B cell (primary cell): ENCODE results near the gene MAP4K5. TPM values are rescaled to one million over a fixed set of nuclear protein-coding genes. Genes with fewer than 3 reads are reported as not detected.
A peak's percentile ranks its signal among the peaks of the same experiment; 100 is the strongest.

Experiments
- ATAC-seq: fragments of 200-7000 bp; cut with Tn5 transposase; one replicate; pipeline ENCODE4 v1.10.0; 2021; ENCODE audit warnings: low read depth, mild to moderate bottlenecking, moderate number of reproducible peaks, moderate library complexity
- CTCF ChIA-PET: fragments of 350-600 bp; sonication (Branson Sonifier 250); formaldehyde crosslinking; loops from one replicate; lab custom pipeline; 2021; ENCODE audit warnings: antibody characterized with exemption, inconsistent platforms; lab: Charles Lee
- POLR2A ChIA-PET: fragments of 350-600 bp; sonication (Branson Sonifier 250); formaldehyde crosslinking; loops from one replicate; lab custom pipeline; 2021; ENCODE audit warnings: antibody characterized with exemption; lab: Charles Lee
- DNase-seq: peaks from one replicate; pipeline ENCODE4 v3.0.0; 2013
- H2AFZ ChIP-seq: 2 replicates; pipeline ENCODE4 v1.6.1; 2012; ENCODE audit warnings: mild to moderate bottlenecking, low read depth, low read length; ENCODE audit not compliant: insufficient read depth, poor library complexity, severe bottlenecking
- H3K27ac ChIP-seq, 2 donors: 1 replicate in 1 of 2; 2 replicates in 1 of 2; pipeline ENCODE4 v1.5.1; 2012 to 2013; ENCODE audit warnings: low read length in 2 of 2, mild to moderate bottlenecking in 2 of 2, moderate library complexity in 1 of 2
- H3K27me3 ChIP-seq, 4 experiments: fragments of 200-600 bp in 1 of 4; sonication (generic) in 1 of 4; replicated peaks in 1 of 4; 1 replicate in 2 of 4; 2 replicates in 2 of 4; pipeline versions ENCODE4 v1.6.1 to v1.7.0; 2013 to 2016; ENCODE audit warnings: low read length in 3 of 4, mild to moderate bottlenecking in 2 of 4, mixed read lengths in 1 of 4, moderate library complexity in 1 of 4; ENCODE audit not compliant: insufficient read depth in 4 of 4, control insufficient read depth in 3 of 4; ENCODE audit errors: control extremely low read depth in 1 of 4
- H3K36me3 ChIP-seq, 2 experiments: replicated peaks in 1 of 2; 1 replicate in 1 of 2; 2 replicates in 1 of 2; pipeline versions ENCODE4 v1.6.1 to v1.7.1; 2013; ENCODE audit warnings: low read length in 1 of 2; ENCODE audit not compliant: insufficient read depth in 2 of 2, control insufficient read depth in 1 of 2; ENCODE audit errors: control extremely low read depth in 1 of 2, extremely low read depth in 1 of 2
- H3K4me1 ChIP-seq, 2 donors: fragments of 200-600 bp in 1 of 2; sonication (generic) in 1 of 2; 1 replicate in 1 of 2; 2 replicates in 1 of 2; pipeline versions ENCODE4 v1.5.1 to v1.6.1; 2013 to 2017; ENCODE audit warnings: low read length in 2 of 2; ENCODE audit not compliant: control insufficient read depth in 2 of 2, insufficient read depth in 2 of 2
- H3K4me2 ChIP-seq: replicated peaks from 2 replicates; pipeline ENCODE3; 2012; ENCODE audit warnings: mild to moderate bottlenecking, low read depth, low read length; ENCODE audit not compliant: poor library complexity, severe bottlenecking
- H3K4me3 ChIP-seq, 5 experiments: fragments of 200-600 bp in 1 of 5; sonication (generic) in 1 of 5; 1 replicate in 3 of 5; 2 replicates in 2 of 5; pipeline versions ENCODE4 v1.5.1 to v1.7.0; 2011 to 2016; ENCODE audit warnings: low read length in 4 of 5, mild to moderate bottlenecking in 4 of 5, low read depth in 2 of 5, control low read depth in 1 of 5, moderate library complexity in 1 of 5; ENCODE audit not compliant: insufficient read depth in 1 of 5; ENCODE audit errors: control extremely low read depth in 1 of 5, extremely low read depth in 1 of 5
- H3K79me2 ChIP-seq: fragments of 200-600 bp; sonication (generic); one replicate; pipeline ENCODE4 v1.6.0; 2016; ENCODE audit warnings: low read length; ENCODE audit not compliant: control insufficient read depth, insufficient read depth
- H3K9ac ChIP-seq: fragments of 200-600 bp; sonication (generic); 2 replicates; pipeline ENCODE4 v1.6.1; 2017; ENCODE audit warnings: mild to moderate bottlenecking, low read length, moderate library complexity
- H3K9me3 ChIP-seq, 3 donors: one replicate each; pipeline versions ENCODE4 v1.6.1 to v1.7.1; 2013; ENCODE audit warnings: low read length in 2 of 3; ENCODE audit not compliant: control insufficient read depth in 2 of 3, insufficient read depth in 1 of 3; ENCODE audit errors: control extremely low read depth in 1 of 3
- H4K20me1 ChIP-seq: 2 replicates; pipeline ENCODE4 v1.6.0; 2012; ENCODE audit warnings: mild to moderate bottlenecking, low read length; ENCODE audit not compliant: insufficient read depth, control insufficient read depth, poor library complexity, severe bottlenecking
- H3K27ac Mint-ChIP-seq: one replicate; pipeline ENCODE4 v1.8.0; 2021; ENCODE audit warnings: mixed read lengths
- H3K27me3 Mint-ChIP-seq: one replicate; pipeline ENCODE4 v1.8.0; 2021; ENCODE audit warnings: mixed read lengths
- H3K4me1 Mint-ChIP-seq: one replicate; pipeline ENCODE4 v1.8.0; 2021; ENCODE audit warnings: mixed read lengths
- H3K4me3 Mint-ChIP-seq: one replicate; pipeline ENCODE4 v1.8.0; 2021; ENCODE audit warnings: mixed read lengths
- H3K9me3 Mint-ChIP-seq: one replicate; pipeline ENCODE4 v1.8.0; 2022; ENCODE audit warnings: mixed read lengths; ENCODE audit not compliant: insufficient read depth
- EZH2 ChIP-seq: IDR thresholded peaks from 2 replicates; pipeline ENCODE4 v1.6.1; 2012; ENCODE audit warnings: borderline replicate concordance, low read depth, mild to moderate bottlenecking, moderate library complexity, low read length; ENCODE audit not compliant: insufficient read depth, poor library complexity, severe bottlenecking
- WGBS: methylation state at CpG from one replicate; pipeline ENCODE4 v1.1.5; 2013; ENCODE audit warnings: missing lambda C conversion rate; ENCODE audit not compliant: insufficient coverage; 5-methylcytosine and 5-hydroxymethylcytosine counted together
- intact Hi-C: fragments of 100-400 bp; cut with micrococcal nuclease; formaldehyde crosslinking; loops from one replicate; pipeline ENCODE4 v1.10.0; 2022
- polyA plus RNA-seq: library from polyadenylated mRNA; depleted of rRNA; stranded (reverse); fragments of >200 nt; gene quantifications from 2 replicates; pipeline ENCODE4 v1.2.3, GENCODE V29; 2012
- total RNA-seq, 2 donors: library from RNA; stranded (reverse); fragments of 120-200 nt in 1 of 2; gene quantifications; 1 replicate in 1 of 2; 2 replicates in 1 of 2; pipeline versions ENCODE4 v1.2.3 to v1.2.4, GENCODE V29; 2013 to 2022
- TF ChIP-seq, protein P1 (sequence below): fragments of 200-600 bp; IDR thresholded peaks from one replicate; pipeline ENCODE4 v1.8.0; 2022; ENCODE audit warnings: antibody characterized with exemption, mild to moderate bottlenecking

The MAP4K5 gene
- total and polyA plus RNA-seq, 2 donors (not counting 1 experiment from before 2014, with no cell fraction given) = 14.1 to 60.0 TPM

DNA sequence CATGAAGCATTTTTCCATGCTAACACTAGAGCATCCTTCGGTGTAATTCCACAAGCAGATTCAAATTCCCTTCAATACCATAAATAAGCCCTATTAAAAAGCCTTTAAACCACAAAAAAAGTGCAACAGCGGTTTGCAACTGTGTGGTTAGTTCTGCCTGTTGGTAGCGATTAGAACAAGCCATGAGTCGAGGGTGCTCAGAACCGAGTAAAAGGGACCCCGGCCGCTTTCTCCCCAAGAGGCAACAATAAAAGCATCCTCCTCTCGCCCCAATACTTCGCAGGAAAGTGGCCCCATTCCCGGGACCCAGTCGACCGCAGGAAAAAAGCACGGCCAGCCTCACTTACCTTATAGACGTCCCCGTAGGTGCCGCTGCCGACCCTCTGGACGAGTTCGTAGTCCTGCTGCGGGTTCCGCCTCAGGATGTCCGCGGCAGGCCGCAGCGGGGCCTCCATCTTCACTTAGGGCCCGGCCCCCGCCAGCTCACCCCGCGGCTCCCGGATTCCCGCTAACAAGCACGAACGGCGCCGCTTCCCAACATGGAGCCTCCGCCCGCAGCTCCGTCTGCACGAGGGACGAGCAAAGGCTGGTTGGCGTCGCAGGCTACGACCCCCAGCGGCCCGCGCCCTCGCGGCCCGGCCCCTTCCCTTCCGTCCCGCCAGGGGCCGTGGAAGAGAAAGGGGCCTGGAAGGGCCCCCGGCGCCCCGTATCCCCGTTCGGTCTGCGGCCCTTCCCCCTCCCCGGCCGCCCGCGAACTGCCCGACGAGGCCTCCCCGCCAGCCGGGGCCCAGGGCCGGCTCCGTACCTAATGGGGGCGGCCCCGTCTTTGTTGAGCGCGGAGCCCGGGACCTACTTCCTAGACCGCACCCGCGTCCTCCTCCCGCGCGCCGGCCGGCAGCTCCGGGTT lies 521 bp downstream of the MAP4K5 start:
- H3K27me3 Mint-ChIP-seq = no peaks in the 10 kb centered on the region
- Histone ChIP-seq H4K20me1 (no peaks in the 10 kb centered on the region), H3K27me3 (no peaks in the 10 kb centered on the region), H3K4me2 (peak overlapping the region; percentile 93), H3K9me3 (peaks cover 0 to under 1% (median 0%) of the 10 kb centered on the region in 3 donors), H3K9ac (peak overlapping the region; percentile 79), H2AFZ (peak overlapping the region; percentile 83), H3K4me1 (peaks cover 18 to 37% of the 10 kb centered on the region in 2 donors), H3K4me3 (peak overlapping the region; percentile 62 to 89 (median 76)), H3K79me2 (peaks cover 51% of the 10 kb centered on the region), H3K27ac (peak overlapping the region; percentile 72 to 88), H3K36me3 (peaks cover 0 to 8% of the 10 kb centered on the region in 2 experiments)
- ATAC-seq (no peak), DNase-seq (peak; percentile 63)
- POLR2A ChIA-PET = interaction anchor here (1.1 kb wide), 1 partner anchor 220 kb away, joined by 3 read pairs; the partner anchor contains the start of genes DMAC2L and L2HGDH
- peaks cover 47% of the 10 kb centered on the region for H3K4me1 Mint-ChIP-seq
- no peaks in the 10 kb centered on the region for H3K9me3 Mint-ChIP-seq
- peak overlapping the region; percentile 93 for H3K4me3 Mint-ChIP-seq
- H3K27ac Mint-ChIP-seq = peak overlapping the region; percentile 87
- intact Hi-C loops = loop anchor here (1.0 to 10.0 kb wide), 11 partner anchors 29 to 947 kb away; partner anchors contain the start of genes ATL1, DMAC2L, L2HGDH and NEMF
- WGBS = under 1% methylated on average over 82 of the region's 82 CpGs
- CTCF ChIA-PET = interaction anchor here (1.0 to 3.0 kb wide), 7 partner anchors 11 to 680 kb away, joined by 3 to 26 read pairs (median 7); partner anchors contain the start of genes DMAC2L and L2HGDH
- TF ChIP-seq, protein P1, sequence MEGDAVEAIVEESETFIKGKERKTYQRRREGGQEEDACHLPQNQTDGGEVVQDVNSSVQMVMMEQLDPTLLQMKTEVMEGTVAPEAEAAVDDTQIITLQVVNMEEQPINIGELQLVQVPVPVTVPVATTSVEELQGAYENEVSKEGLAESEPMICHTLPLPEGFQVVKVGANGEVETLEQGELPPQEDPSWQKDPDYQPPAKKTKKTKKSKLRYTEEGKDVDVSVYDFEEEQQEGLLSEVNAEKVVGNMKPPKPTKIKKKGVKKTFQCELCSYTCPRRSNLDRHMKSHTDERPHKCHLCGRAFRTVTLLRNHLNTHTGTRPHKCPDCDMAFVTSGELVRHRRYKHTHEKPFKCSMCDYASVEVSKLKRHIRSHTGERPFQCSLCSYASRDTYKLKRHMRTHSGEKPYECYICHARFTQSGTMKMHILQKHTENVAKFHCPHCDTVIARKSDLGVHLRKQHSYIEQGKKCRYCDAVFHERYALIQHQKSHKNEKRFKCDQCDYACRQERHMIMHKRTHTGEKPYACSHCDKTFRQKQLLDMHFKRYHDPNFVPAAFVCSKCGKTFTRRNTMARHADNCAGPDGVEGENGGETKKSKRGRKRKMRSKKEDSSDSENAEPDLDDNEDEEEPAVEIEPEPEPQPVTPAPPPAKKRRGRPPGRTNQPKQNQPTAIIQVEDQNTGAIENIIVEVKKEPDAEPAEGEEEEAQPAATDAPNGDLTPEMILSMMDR = no peak
- no peak for TF ChIP-seq EZH2
